ENCODE results near the gene VGLL4.

DNA sequence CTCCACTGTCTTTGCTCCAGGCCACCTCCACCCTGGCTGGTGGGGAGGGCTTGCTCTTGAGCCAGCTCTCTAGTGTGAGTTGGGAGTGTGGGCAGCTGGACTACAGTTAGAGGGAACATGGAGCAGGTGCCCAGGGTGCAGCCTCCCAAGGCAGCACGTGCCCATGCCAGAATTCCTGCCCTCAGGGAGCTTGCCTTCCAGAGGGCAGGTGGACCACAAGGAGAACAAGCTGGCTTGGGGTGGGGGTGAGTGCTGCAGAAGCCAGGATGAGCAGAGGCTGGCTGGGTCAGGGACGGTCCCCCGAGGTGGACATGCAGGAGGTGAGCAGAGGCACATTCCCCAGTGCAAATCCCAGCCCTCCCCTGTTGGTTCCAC is 89.5 kb downstream of the VGLL4 start:
- TF ChIP-seq, protein P1, sequence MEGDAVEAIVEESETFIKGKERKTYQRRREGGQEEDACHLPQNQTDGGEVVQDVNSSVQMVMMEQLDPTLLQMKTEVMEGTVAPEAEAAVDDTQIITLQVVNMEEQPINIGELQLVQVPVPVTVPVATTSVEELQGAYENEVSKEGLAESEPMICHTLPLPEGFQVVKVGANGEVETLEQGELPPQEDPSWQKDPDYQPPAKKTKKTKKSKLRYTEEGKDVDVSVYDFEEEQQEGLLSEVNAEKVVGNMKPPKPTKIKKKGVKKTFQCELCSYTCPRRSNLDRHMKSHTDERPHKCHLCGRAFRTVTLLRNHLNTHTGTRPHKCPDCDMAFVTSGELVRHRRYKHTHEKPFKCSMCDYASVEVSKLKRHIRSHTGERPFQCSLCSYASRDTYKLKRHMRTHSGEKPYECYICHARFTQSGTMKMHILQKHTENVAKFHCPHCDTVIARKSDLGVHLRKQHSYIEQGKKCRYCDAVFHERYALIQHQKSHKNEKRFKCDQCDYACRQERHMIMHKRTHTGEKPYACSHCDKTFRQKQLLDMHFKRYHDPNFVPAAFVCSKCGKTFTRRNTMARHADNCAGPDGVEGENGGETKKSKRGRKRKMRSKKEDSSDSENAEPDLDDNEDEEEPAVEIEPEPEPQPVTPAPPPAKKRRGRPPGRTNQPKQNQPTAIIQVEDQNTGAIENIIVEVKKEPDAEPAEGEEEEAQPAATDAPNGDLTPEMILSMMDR (IDR thresholded peaks at IDR 0.05): no peak
- no peak for TF ChIP-seq POLR2AphosphoS5 (IDR thresholded peaks at IDR 0.05)
- no peak for TF ChIP-seq POLR2A (IDR thresholded peaks at IDR 0.05)

All from prostate gland (tissue), 2 donors.